ENCODE results near the gene TMEM184B.

GRCh38 chr22:38230916-38231315 lies 41.9 kb downstream of the TMEM184B start:
- TF ChIP-seq CTCF (IDR thresholded peaks at IDR 0.05; ENCODE audit: insufficient read depth, low read length, poor library complexity, severe bottlenecking) (no peak), EZH2phosphoT487 (conservative IDR thresholded peaks at IDR 0.05; ENCODE audit: low read length) (no peak)

All from SU-DHL-6 (cell line).